Cardiac muscle cell (in vitro differentiated cells and primary cell): ENCODE measurements around the gene CD69. TPM values are rescaled to one million over a fixed set of nuclear protein-coding genes. Genes with fewer than 3 reads are reported as not detected.

Experiments
- DNase-seq, 2 donors: peaks; one replicate each; pipeline versions ENCODE4 v3.0.0 to v3.0.0-alpha.2; 2010 to 2017; ENCODE audit warnings: low read depth in 1 of 2, low spot score in 1 of 2
- H3K27ac ChIP-seq: fragments of 200-600 bp; sonication (generic); 2 replicates; pipeline ENCODE4 v1.5.1; 2016
- H3K27me3 ChIP-seq: fragments of 200-600 bp; sonication (generic); 2 replicates; pipeline ENCODE4 v1.6.0; 2016; ENCODE audit warnings: control low read depth
- H3K36me3 ChIP-seq: fragments of 200-600 bp; sonication (generic); 2 replicates; pipeline ENCODE4 v1.5.1; 2016; ENCODE audit warnings: control low read depth
- H3K4me1 ChIP-seq: fragments of 200-600 bp; sonication (generic); 2 replicates; pipeline ENCODE4 v1.8.1; 2017; ENCODE audit warnings: low read depth, mild to moderate bottlenecking, mixed run types
- H3K4me3 ChIP-seq: fragments of 200-600 bp; sonication (generic); 2 replicates; pipeline ENCODE4 v1.5.1; 2016; ENCODE audit warnings: mild to moderate bottlenecking
- H3K9me3 ChIP-seq: fragments of 200-600 bp; sonication (generic); 2 replicates; pipeline ENCODE4 v1.5.1; 2017; ENCODE audit warnings: low read depth, mild to moderate bottlenecking, control low read depth
- polyA plus RNA-seq: library from polyadenylated mRNA; unstranded; fragments of >200 nt; fragmentation: Nextera tagmentation; extraction: Ambion mirVana; gene quantifications from 2 replicates; pipeline ENCODE4 v1.2.1, GENCODE V29; 2016
- total RNA-seq: library from RNA; depleted of rRNA; stranded (reverse); fragments of >200 nt; gene quantifications from 2 replicates; pipeline ENCODE4 v1.2.3, GENCODE V29; 2016
- TF ChIP-seq, protein P1 (sequence below): IDR thresholded peaks from 2 replicates; pipeline ENCODE4 v1.5.1; 2012; ENCODE audit warnings: low read depth, mild to moderate bottlenecking, low read length

The CD69 gene
- total and polyA plus RNA-seq, 2 experiments from 2014 or later = not detected

GRCh38 chr12:9786726-9787717 lies 26.3 kb upstream of the CD69 start:
- Histone ChIP-seq H3K36me3 (no peaks in the 10 kb centered on the region), H3K4me3 (no peak overlapping the region), H3K27ac (no peak overlapping the region), H3K27me3 (no peaks in the 10 kb centered on the region), H3K9me3 (no peaks in the 10 kb centered on the region), H3K4me1 (no peaks in the 10 kb centered on the region)
- DNase-seq = peak in 1 of 2 donors; percentile 34
- TF ChIP-seq, protein P1, sequence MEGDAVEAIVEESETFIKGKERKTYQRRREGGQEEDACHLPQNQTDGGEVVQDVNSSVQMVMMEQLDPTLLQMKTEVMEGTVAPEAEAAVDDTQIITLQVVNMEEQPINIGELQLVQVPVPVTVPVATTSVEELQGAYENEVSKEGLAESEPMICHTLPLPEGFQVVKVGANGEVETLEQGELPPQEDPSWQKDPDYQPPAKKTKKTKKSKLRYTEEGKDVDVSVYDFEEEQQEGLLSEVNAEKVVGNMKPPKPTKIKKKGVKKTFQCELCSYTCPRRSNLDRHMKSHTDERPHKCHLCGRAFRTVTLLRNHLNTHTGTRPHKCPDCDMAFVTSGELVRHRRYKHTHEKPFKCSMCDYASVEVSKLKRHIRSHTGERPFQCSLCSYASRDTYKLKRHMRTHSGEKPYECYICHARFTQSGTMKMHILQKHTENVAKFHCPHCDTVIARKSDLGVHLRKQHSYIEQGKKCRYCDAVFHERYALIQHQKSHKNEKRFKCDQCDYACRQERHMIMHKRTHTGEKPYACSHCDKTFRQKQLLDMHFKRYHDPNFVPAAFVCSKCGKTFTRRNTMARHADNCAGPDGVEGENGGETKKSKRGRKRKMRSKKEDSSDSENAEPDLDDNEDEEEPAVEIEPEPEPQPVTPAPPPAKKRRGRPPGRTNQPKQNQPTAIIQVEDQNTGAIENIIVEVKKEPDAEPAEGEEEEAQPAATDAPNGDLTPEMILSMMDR = no peak

DNA sequence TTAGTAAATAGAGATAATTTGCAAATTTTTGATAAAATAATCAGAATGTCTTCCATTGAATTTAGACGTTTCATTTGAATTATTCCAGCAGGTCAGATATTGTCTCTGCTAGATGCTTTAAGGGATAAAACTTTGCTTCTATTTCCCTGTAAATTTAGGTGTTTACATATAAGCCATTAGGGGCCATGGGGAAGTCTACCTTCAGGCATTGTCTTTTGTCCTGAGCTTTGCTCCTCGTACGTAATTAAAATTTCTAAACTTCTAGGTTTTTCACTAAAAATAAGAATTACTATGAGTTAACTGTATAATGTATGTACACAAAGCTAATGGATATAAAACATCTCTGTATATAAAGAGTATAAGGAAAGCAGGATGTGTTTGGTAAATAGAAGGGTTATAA lies 24.1 kb upstream of the CD69 start:
- TF ChIP-seq, protein P1 = no peak
- H3K9me3 ChIP-seq = no peaks in the 10 kb centered on the region
- H3K4me3 ChIP-seq = no peak overlapping the region
- H3K4me1 ChIP-seq = no peaks in the 10 kb centered on the region
- H3K27me3 ChIP-seq = no peaks in the 10 kb centered on the region
- DNase-seq = no peak
- H3K27ac ChIP-seq = no peak overlapping the region
- H3K36me3 ChIP-seq = no peaks in the 10 kb centered on the region

GRCh38 chr12:9784326-9784725 lies 23.6 kb upstream of the CD69 start:
- Histone ChIP-seq H3K4me3 (no peak overlapping the region), H3K36me3 (no peaks in the 10 kb centered on the region), H3K9me3 (no peaks in the 10 kb centered on the region), H3K4me1 (no peaks in the 10 kb centered on the region), H3K27me3 (no peaks in the 10 kb centered on the region), H3K27ac (no peak overlapping the region)
- DNase-seq = no peak
- TF ChIP-seq, protein P1 = no peak

- Histone ChIP-seq H3K9me3 (no peaks in the 10 kb centered on the region), H3K36me3 (no peaks in the 10 kb centered on the region), H3K27me3 (no peaks in the 10 kb centered on the region), H3K27ac (no peak overlapping the region), H3K4me3 (no peak overlapping the region), H3K4me1 (no peaks in the 10 kb centered on the region)
- DNase-seq = no peak
- TF ChIP-seq, protein P1 = no peak
These were observed 22.1 kb upstream of the CD69 start for GRCh38 chr12:9782547-9783382.

DNA sequence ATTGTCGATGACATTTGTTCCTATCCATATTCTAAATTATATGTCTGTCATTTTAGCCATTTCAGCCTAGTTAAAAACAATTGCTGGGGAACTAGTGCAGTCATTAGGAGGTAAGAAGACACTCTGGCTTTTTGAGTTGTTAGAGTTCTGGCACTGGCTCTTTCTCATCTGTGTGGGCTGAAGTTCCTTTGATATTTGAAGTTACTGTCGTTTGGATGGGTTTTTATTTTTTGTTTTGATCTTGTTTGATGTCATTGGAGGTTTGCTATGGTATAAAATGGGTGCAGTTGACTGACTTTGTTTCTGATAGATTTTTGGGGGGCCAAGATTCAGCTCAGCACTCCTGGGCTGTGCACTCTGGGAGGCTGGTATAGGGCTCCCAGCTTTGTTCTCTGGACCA lies 20.7 kb upstream of the CD69 start:
- H3K4me3 ChIP-seq = no peak overlapping the region
- H3K27ac ChIP-seq = no peak overlapping the region
- DNase-seq = no peak
- TF ChIP-seq, protein P1 = no peak
- no peaks in the 10 kb centered on the region for H3K4me1 ChIP-seq
- H3K9me3 ChIP-seq = no peaks in the 10 kb centered on the region
- no peaks in the 10 kb centered on the region for H3K27me3 ChIP-seq
- H3K36me3 ChIP-seq = no peaks in the 10 kb centered on the region
